ENCODE data around the gene COMMD2.
A peak's percentile ranks its signal among the peaks of the same experiment; 100 is the strongest.

Gene COMMD2

GRCh38 chr3:149752788-149753136, 473 bp upstream of the COMMD2 start:
- Histone ChIP-seq H3K27ac (ENCODE audit: low read depth, low read length) (0 out of 2 replicates have a peak overlapping the region, but pooled peaks have one; percentile 5), H3K9me2 (replicated peaks; ENCODE audit: control insufficient read depth, low read length) (no peaks in the 10 kb centered on the region), H3K9me3 (ENCODE audit: control insufficient read depth, insufficient read depth, low read length) (no peaks in the 10 kb centered on the region), H3F3A (ENCODE audit: control insufficient read depth, insufficient read depth) (peaks cover 3% of the 10 kb centered on the region), H3K4me2 (ENCODE audit: low read length) (peak overlapping the region; percentile 59), H3K4me3 (ENCODE audit: low read length) (peak overlapping the region; percentile 90), H3K27me3 (ENCODE audit: control insufficient read depth, low read length) (no peaks in the 10 kb centered on the region), H3K79me2 (ENCODE audit: control insufficient read depth, low read length) (peaks cover 17% of the 10 kb centered on the region), H3K4me1 (ENCODE audit: control insufficient read depth, low read length) (peaks cover 23% of the 10 kb centered on the region), H4K20me1 (ENCODE audit: control insufficient read depth, insufficient read depth, low read depth, low read length) (no peaks in the 10 kb centered on the region), H3K36me3 (ENCODE audit: control insufficient read depth, low read length) (peaks cover 28% of the 10 kb centered on the region)
- TF ChIP-seq CTCF (IDR thresholded peaks at IDR 0.05; ENCODE audit: low read depth, low read length, poor library complexity, severe bottlenecking) (no peak), EZH2phosphoT487 (IDR thresholded peaks at IDR 0.05; ENCODE audit: borderline replicate concordance, low read length) (no peak)

- no peak overlapping the region for H3K27ac ChIP-seq (ENCODE audit: low read depth, low read length)
Measured at GRCh38 chr3:149751551-149751950, 738 bp downstream of the COMMD2 start.

GRCh38 chr3:149744606-149745005, 7.7 kb downstream of the COMMD2 start:
- Histone ChIP-seq H3K9me2 (replicated peaks; ENCODE audit: control insufficient read depth, low read length) (no peaks in the 10 kb centered on the region), H3K9me3 (ENCODE audit: control insufficient read depth, insufficient read depth, low read length) (no peaks in the 10 kb centered on the region), H3K4me3 (ENCODE audit: low read length) (no peak overlapping the region), H3K79me2 (ENCODE audit: control insufficient read depth, low read length) (no peaks in the 10 kb centered on the region), H3K36me3 (ENCODE audit: control insufficient read depth, low read length) (peaks cover 58% of the 10 kb centered on the region), H4K20me1 (ENCODE audit: control insufficient read depth, insufficient read depth, low read depth, low read length) (no peaks in the 10 kb centered on the region), H3K27ac (ENCODE audit: low read depth, low read length) (no peak overlapping the region), H3K4me1 (ENCODE audit: control insufficient read depth, low read length) (no peaks in the 10 kb centered on the region), H3K4me2 (ENCODE audit: low read length) (no peak overlapping the region), H3F3A (ENCODE audit: control insufficient read depth, insufficient read depth) (no peaks in the 10 kb centered on the region), H3K27me3 (ENCODE audit: control insufficient read depth, low read length) (no peaks in the 10 kb centered on the region)
- no peak for TF ChIP-seq CTCF (IDR thresholded peaks at IDR 0.05; ENCODE audit: low read depth, low read length, poor library complexity, severe bottlenecking)
- TF ChIP-seq EZH2phosphoT487 (IDR thresholded peaks at IDR 0.05; ENCODE audit: borderline replicate concordance, low read length) = no peak

More at GRCh38 chr3:149751551-149751950, 738 bp downstream of the COMMD2 start:
- Histone ChIP-seq H3K9me3 (ENCODE audit: control insufficient read depth, insufficient read depth, low read length) (no peaks in the 10 kb centered on the region), H3K4me1 (ENCODE audit: control insufficient read depth, low read length) (peaks cover 23% of the 10 kb centered on the region), H3K9me2 (replicated peaks; ENCODE audit: control insufficient read depth, low read length) (no peaks in the 10 kb centered on the region), H3K4me2 (ENCODE audit: low read length) (peak overlapping the region; percentile 59), H3K4me3 (ENCODE audit: low read length) (peak overlapping the region; percentile 90), H3F3A (ENCODE audit: control insufficient read depth, insufficient read depth) (peaks cover 3% of the 10 kb centered on the region), H3K36me3 (ENCODE audit: control insufficient read depth, low read length) (peaks cover 33% of the 10 kb centered on the region), H4K20me1 (ENCODE audit: control insufficient read depth, insufficient read depth, low read depth, low read length) (no peaks in the 10 kb centered on the region), H3K27me3 (ENCODE audit: control insufficient read depth, low read length) (no peaks in the 10 kb centered on the region), H3K79me2 (ENCODE audit: control insufficient read depth, low read length) (peaks cover 17% of the 10 kb centered on the region)
- TF ChIP-seq EZH2phosphoT487 (IDR thresholded peaks at IDR 0.05; ENCODE audit: borderline replicate concordance, low read length) = no peak

GRCh38 chr3:149744151-149744550, 8.1 kb downstream of the COMMD2 start:
- no peaks in the 10 kb centered on the region for H3K27me3 ChIP-seq (ENCODE audit: control insufficient read depth, low read length)
- no peaks in the 10 kb centered on the region for H3F3A ChIP-seq (ENCODE audit: control insufficient read depth, insufficient read depth)
- no peak overlapping the region for H3K4me2 ChIP-seq (ENCODE audit: low read length)
- no peak for TF ChIP-seq EZH2phosphoT487 (IDR thresholded peaks at IDR 0.05; ENCODE audit: borderline replicate concordance, low read length)
- no peak for TF ChIP-seq CTCF (IDR thresholded peaks at IDR 0.05; ENCODE audit: low read depth, low read length, poor library complexity, severe bottlenecking)
- no peaks in the 10 kb centered on the region for H3K9me3 ChIP-seq (ENCODE audit: control insufficient read depth, insufficient read depth, low read length)
- H3K4me3 ChIP-seq (ENCODE audit: low read length) = no peak overlapping the region
- H3K9me2 ChIP-seq (replicated peaks; ENCODE audit: control insufficient read depth, low read length) = no peaks in the 10 kb centered on the region
- H3K36me3 ChIP-seq (ENCODE audit: control insufficient read depth, low read length) = peaks cover 56% of the 10 kb centered on the region
- H3K4me1 ChIP-seq (ENCODE audit: control insufficient read depth, low read length) = no peaks in the 10 kb centered on the region
- H4K20me1 ChIP-seq (ENCODE audit: control insufficient read depth, insufficient read depth, low read depth, low read length) = no peaks in the 10 kb centered on the region
- no peak overlapping the region for H3K27ac ChIP-seq (ENCODE audit: low read depth, low read length)
- no peaks in the 10 kb centered on the region for H3K79me2 ChIP-seq (ENCODE audit: control insufficient read depth, low read length)

Data from DOHH2 (cell line).